ENCODE data around the gene COL6A5. TPM values are rescaled to one million over a fixed set of nuclear protein-coding genes. Genes with fewer than 3 reads are reported as not detected.

The COL6A5 gene
- total RNA-seq, 1 donor from 2014 or later = 0.10 TPM

DNA sequence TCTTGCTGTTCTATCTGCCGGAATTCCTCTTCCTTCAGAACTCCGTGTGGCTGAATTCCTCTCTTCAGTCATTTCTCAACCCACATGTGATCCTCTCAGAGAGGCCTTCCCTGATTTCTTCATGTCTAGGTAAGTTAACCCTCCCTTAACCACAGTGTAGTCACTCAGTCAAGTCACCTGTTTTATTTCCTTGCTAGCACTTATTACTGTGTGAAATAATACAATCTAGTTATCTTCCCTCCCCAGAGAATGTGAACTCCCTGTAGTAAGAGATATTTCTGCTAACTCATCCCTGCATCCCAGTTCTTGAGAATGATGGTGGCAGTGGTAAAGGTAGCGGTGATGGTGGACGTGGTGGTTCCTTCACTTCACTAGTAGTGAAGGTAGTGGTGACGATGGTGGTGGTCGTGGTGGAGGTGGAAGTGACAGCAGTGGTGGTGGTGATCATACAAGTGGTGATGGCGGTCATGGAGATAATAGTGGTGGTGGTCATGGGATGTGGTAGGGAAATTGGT lies 33.3 kb downstream of the COL6A5 start:
- no peak for TF ChIP-seq CTCF (conservative IDR thresholded peaks at IDR 0.05)
- no peak overlapping the region for H3K27ac Mint-ChIP-seq
- H3K4me3 Mint-ChIP-seq = no peak overlapping the region

DNA sequence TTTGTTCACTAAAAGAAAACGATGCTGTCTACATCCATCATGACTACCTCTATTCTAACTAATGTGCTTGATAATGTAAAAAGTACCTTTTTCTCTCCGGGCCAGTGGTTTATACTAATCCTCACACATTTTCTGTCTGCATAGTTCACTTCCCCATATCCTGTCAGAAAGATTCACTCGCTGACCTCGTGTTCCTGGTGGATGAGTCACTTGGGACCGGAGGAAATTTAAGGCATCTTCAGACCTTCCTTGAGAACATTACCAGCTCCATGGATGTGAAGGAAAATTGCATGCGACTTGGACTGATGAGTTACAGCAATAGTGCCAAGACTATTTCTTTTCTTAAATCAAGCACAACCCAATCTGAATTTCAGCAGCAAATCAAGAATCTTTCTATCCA lies 33.8 kb downstream of the COL6A5 start:
- H3K36me3 Mint-ChIP-seq = no peaks in the 10 kb centered on the region
- no peak overlapping the region for H3K4me3 Mint-ChIP-seq
- no peaks in the 10 kb centered on the region for H3K9me3 Mint-ChIP-seq
- DNase-seq (ENCODE audit: extremely low spot score, unreplicated experiment) = no peak
- no peak for TF ChIP-seq CTCF (conservative IDR thresholded peaks at IDR 0.05)
- H3K27me3 Mint-ChIP-seq = no peaks in the 10 kb centered on the region
- no peaks in the 10 kb centered on the region for H3K4me1 Mint-ChIP-seq (ENCODE audit: unreplicated experiment)
- no peak overlapping the region for H3K27ac Mint-ChIP-seq

More for the DNA sequence above, 33.3 kb downstream of the COL6A5 start:
- Mint-ChIP-seq H3K27me3 (no peaks in the 10 kb centered on the region), H3K36me3 (no peaks in the 10 kb centered on the region), H3K4me1 (ENCODE audit: unreplicated experiment) (no peaks in the 10 kb centered on the region), H3K9me3 (no peaks in the 10 kb centered on the region)
- no peak for DNase-seq (ENCODE audit: extremely low spot score, unreplicated experiment)

- H3K27ac Mint-ChIP-seq = no peak overlapping the region
- no peaks in the 10 kb centered on the region for H3K4me1 Mint-ChIP-seq (ENCODE audit: unreplicated experiment)
- DNase-seq (ENCODE audit: extremely low spot score, unreplicated experiment) = no peak
- no peak for TF ChIP-seq CTCF (conservative IDR thresholded peaks at IDR 0.05)
- no peaks in the 10 kb centered on the region for H3K27me3 Mint-ChIP-seq
- no peaks in the 10 kb centered on the region for H3K36me3 Mint-ChIP-seq
- H3K9me3 Mint-ChIP-seq = no peaks in the 10 kb centered on the region
- H3K4me3 Mint-ChIP-seq = no peak overlapping the region
These were observed 34.9 kb downstream of the COL6A5 start for GRCh38 chr3:130380398-130380797.

DNA sequence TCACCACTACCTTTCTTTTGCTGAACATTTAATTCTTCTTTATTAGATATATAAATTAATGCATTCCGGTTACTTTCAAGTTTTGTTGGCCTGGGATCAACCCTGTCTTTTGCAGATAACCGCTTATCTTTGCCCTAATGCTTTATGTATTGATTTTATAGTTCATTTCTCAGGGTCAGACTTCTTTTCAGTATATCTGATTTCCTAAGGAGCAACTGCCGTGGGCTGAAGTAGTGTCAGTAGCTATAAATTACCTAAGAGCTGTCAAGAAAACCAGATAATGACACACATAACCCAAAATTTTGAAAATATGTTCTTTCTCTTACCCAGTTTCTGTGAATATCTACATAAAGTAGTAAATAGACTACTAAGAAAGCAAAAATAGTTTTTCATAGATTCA lies 38.0 kb downstream of the COL6A5 start:
- Mint-ChIP-seq H3K27me3 (no peaks in the 10 kb centered on the region), H3K9me3 (no peaks in the 10 kb centered on the region), H3K4me3 (no peak overlapping the region), H3K4me1 (ENCODE audit: unreplicated experiment) (no peaks in the 10 kb centered on the region), H3K36me3 (no peaks in the 10 kb centered on the region), H3K27ac (no peak overlapping the region)
- TF ChIP-seq CTCF (conservative IDR thresholded peaks at IDR 0.05) = no peak
- DNase-seq (ENCODE audit: extremely low spot score, unreplicated experiment) = no peak

DNA sequence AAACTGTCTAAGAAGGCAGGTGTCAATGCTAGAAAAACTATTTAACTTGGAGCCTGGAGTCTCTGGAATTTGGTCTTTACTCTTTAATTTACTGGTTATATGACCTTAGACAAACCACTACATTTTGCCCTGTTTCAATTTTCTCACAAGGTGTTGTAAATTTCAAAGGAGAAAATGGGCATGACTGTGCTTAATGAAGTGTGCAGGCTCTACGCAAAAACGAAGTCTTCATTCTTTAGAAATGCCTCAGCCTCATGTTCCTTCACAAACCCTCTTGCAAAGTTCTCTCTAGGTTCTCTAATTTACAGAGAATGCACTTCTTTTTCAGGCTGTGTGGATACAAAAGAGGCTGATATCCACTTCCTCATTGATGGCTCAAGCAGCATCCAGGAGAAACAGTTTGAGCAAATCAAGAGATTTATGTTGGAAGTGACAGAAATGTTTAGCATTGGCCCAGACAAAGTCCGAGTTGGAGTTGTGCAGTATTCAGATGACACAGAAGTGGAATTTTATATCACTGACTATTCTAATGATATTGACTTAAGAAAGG lies 39.1 kb downstream of the COL6A5 start:
- DNase-seq (ENCODE audit: extremely low spot score, unreplicated experiment) = no peak
- no peaks in the 10 kb centered on the region for H3K9me3 Mint-ChIP-seq
- no peak overlapping the region for H3K27ac Mint-ChIP-seq
- no peaks in the 10 kb centered on the region for H3K36me3 Mint-ChIP-seq
- no peaks in the 10 kb centered on the region for H3K4me1 Mint-ChIP-seq (ENCODE audit: unreplicated experiment)
- TF ChIP-seq CTCF (conservative IDR thresholded peaks at IDR 0.05) = no peak
- no peaks in the 10 kb centered on the region for H3K27me3 Mint-ChIP-seq
- no peak overlapping the region for H3K4me3 Mint-ChIP-seq

Data from type B pancreatic cell (in vitro differentiated cells).